WTC11 (cell line): Measurements from ENCODE around the gene CCDC182. TPM values are rescaled to one million over a fixed set of nuclear protein-coding genes. Genes with fewer than 3 reads are reported as not detected.

Experiments
- ATAC-seq: fragments of 200-7000 bp; cut with Tn5 transposase; 2 replicates; pipeline ENCODE4 v1.10.0; 2021; ENCODE audit warnings: mild to moderate bottlenecking, moderate library complexity
- CTCF ChIA-PET: fragments of 300-600 bp; sonication (Branson Sonifier 250); formaldehyde crosslinking; loops from one replicate; lab custom pipeline; 2021; ENCODE audit warnings: antibody characterized with exemption; lab: Charles Lee
- POLR2A ChIA-PET: fragments of 350-600 bp; sonication (Branson Sonifier 250); formaldehyde crosslinking; loops from one replicate; lab custom pipeline; 2021; ENCODE audit warnings: antibody characterized with exemption; lab: Charles Lee
- DNase-seq: peaks from one replicate; pipeline ENCODE4 v3.0.0; 2021; ENCODE audit warnings: low spot score
- H3K27ac Mint-ChIP-seq: 2 replicates; pipeline ENCODE4 v1.8.0; 2021; ENCODE audit warnings: mixed read lengths
- H3K27me3 Mint-ChIP-seq: 2 replicates; pipeline ENCODE4 v1.8.0; 2021; ENCODE audit warnings: low read depth, mild to moderate bottlenecking, moderate library complexity, mixed read lengths
- H3K36me3 Mint-ChIP-seq: 2 replicates; pipeline ENCODE4 v1.8.0; 2021; ENCODE audit warnings: mixed read lengths
- H3K4me1 Mint-ChIP-seq: 2 replicates; pipeline ENCODE4 v1.8.0; 2022; ENCODE audit warnings: mixed read lengths
- H3K4me3 Mint-ChIP-seq: 2 replicates; pipeline ENCODE4 v1.8.0; 2021; ENCODE audit warnings: mild to moderate bottlenecking, moderate library complexity, mixed read lengths
- H3K9me3 Mint-ChIP-seq: 2 replicates; pipeline ENCODE4 v1.8.0; 2021; ENCODE audit warnings: mixed read lengths
- AR ChIP-seq: fragments of 250-450 bp; sonication (Bioruptor Pico); IDR thresholded peaks from 2 replicates; pipeline ENCODE4 v1.9.0; 2021; ENCODE audit warnings: mild to moderate bottlenecking
- E2F4 ChIP-seq: sonication (generic); formaldehyde crosslinking; IDR thresholded peaks from 2 replicates; pipeline ENCODE4 v1.8.1; 2022; ENCODE audit warnings: low read depth, mild to moderate bottlenecking, moderate library complexity, missing genetic modification reagents, borderline replicate concordance
- ELF4 ChIP-seq: sonication (generic); formaldehyde crosslinking; IDR thresholded peaks from 2 replicates; pipeline ENCODE4 v1.8.1; 2022; ENCODE audit warnings: low read depth, mild to moderate bottlenecking, moderate library complexity, missing genetic modification reagents
- EMX1 ChIP-seq: fragments of 250-450 bp; sonication (Bioruptor Pico); IDR thresholded peaks from 2 replicates; pipeline ENCODE4 v1.8.0; 2021; ENCODE audit warnings: mild to moderate bottlenecking
- FOXK1 ChIP-seq: sonication (generic); formaldehyde crosslinking; IDR thresholded peaks from 2 replicates; pipeline ENCODE4 v1.8.0; 2022; ENCODE audit warnings: mild to moderate bottlenecking, moderate library complexity, missing genetic modification reagents
- FOXP1 ChIP-seq: sonication (generic); formaldehyde crosslinking; IDR thresholded peaks from 2 replicates; pipeline ENCODE4 v1.8.0; 2022; ENCODE audit warnings: missing genetic modification reagents, mild to moderate bottlenecking, moderate library complexity, borderline replicate concordance
- JAZF1 ChIP-seq: fragments of 250-450 bp; sonication (Bioruptor Pico); IDR thresholded peaks from 2 replicates; pipeline ENCODE4 v1.9.0; 2021; ENCODE audit warnings: moderate library complexity, mild to moderate bottlenecking, inconsistent platforms
- NR3C1 ChIP-seq: sonication (generic); formaldehyde crosslinking; conservative IDR thresholded peaks from 2 replicates; pipeline ENCODE4 v1.8.1; 2023; ENCODE audit warnings: low read depth, mild to moderate bottlenecking, missing genetic modification reagents
- OVOL2 ChIP-seq: fragments of 250-450 bp; sonication (Bioruptor Pico); IDR thresholded peaks from 2 replicates; pipeline ENCODE4 v1.9.0; 2021; ENCODE audit warnings: mild to moderate bottlenecking, borderline replicate concordance
- PRDM15 ChIP-seq: sonication (generic); formaldehyde crosslinking; IDR thresholded peaks from 2 replicates; pipeline ENCODE4 v1.8.0; 2022; ENCODE audit warnings: missing genetic modification reagents
- PREB ChIP-seq: sonication (generic); formaldehyde crosslinking; IDR thresholded peaks from 2 replicates; pipeline ENCODE4 v1.8.1; 2022; ENCODE audit warnings: mild to moderate bottlenecking, missing genetic modification reagents, moderate library complexity, borderline replicate concordance
- SP1 ChIP-seq: sonication (generic); formaldehyde crosslinking; conservative IDR thresholded peaks from 2 replicates; pipeline ENCODE4 v1.8.1; 2022; ENCODE audit warnings: missing genetic modification reagents
- TP53 ChIP-seq: sonication (generic); formaldehyde crosslinking; IDR thresholded peaks from 2 replicates; pipeline ENCODE4 v1.8.1; 2023; ENCODE audit warnings: mild to moderate bottlenecking, missing genetic modification reagents
- USF1 ChIP-seq: sonication (generic); formaldehyde crosslinking; IDR thresholded peaks from 2 replicates; pipeline ENCODE4 v1.8.0; 2022; ENCODE audit warnings: mild to moderate bottlenecking, missing genetic modification reagents
- ZBTB21 ChIP-seq: sonication (generic); formaldehyde crosslinking; IDR thresholded peaks from 2 replicates; pipeline ENCODE4 v1.8.1; 2023; ENCODE audit warnings: mild to moderate bottlenecking, missing genetic modification reagents, borderline replicate concordance
- ZNF281 ChIP-seq: sonication (generic); formaldehyde crosslinking; IDR thresholded peaks from 2 replicates; pipeline ENCODE4 v1.8.0; 2023; ENCODE audit warnings: mild to moderate bottlenecking, missing genetic modification reagents
- ZNF396 ChIP-seq: fragments of 250-450 bp; sonication (Bioruptor Pico); IDR thresholded peaks from 2 replicates; pipeline ENCODE4 v1.8.0; 2021; ENCODE audit warnings: mild to moderate bottlenecking, moderate library complexity, borderline replicate concordance
- ZNF532 ChIP-seq: fragments of 250-450 bp; sonication (Bioruptor Pico); IDR thresholded peaks from 2 replicates; pipeline ENCODE4 v1.9.0; 2021; ENCODE audit warnings: mild to moderate bottlenecking, borderline replicate concordance
- ZNF671 ChIP-seq: fragments of 250-450 bp; sonication (Bioruptor Pico); IDR thresholded peaks from 2 replicates; pipeline ENCODE4 v1.8.0; 2021; ENCODE audit warnings: mild to moderate bottlenecking
- total RNA-seq: library from RNA; stranded (reverse); gene quantifications from 3 replicates; pipeline ENCODE4 v1.2.3, GENCODE V29; 2021

CCDC182 gene
- total RNA-seq, 1 experiment from 2014 or later: not detected

GRCh38 chr17:57726838-57727237 lies 18.3 kb downstream of the CCDC182 start (continued):
- TF ChIP-seq ZNF532 (CRISPR knock-in tag) (no peak), EMX1 (CRISPR knock-in tag) (no peak), OVOL2 (CRISPR knock-in tag) (no peak), JAZF1 (CRISPR knock-in tag) (no peak)

- no peaks in the 10 kb centered on the region for H3K4me1 Mint-ChIP-seq
- no peaks in the 10 kb centered on the region for H3K9me3 Mint-ChIP-seq
- no peak overlapping the region for H3K27ac Mint-ChIP-seq
- H3K36me3 Mint-ChIP-seq: no peaks in the 10 kb centered on the region
- peaks cover 2% of the 10 kb centered on the region for H3K27me3 Mint-ChIP-seq
- no peak for ATAC-seq
- ChIA-PET CTCF (interaction anchor here (0.5 to 2.6 kb wide), 7 partner anchors 14 to 595 kb away, joined by 3 to 17 read pairs (median 3); no protein-coding TSS in a partner anchor), POLR2A (no interaction called here)
- DNase-seq: no peak
- H3K4me3 Mint-ChIP-seq: no peak overlapping the region
- TF ChIP-seq E2F4 (CRISPR knock-in tag) (no peak), TP53 (CRISPR knock-in tag) (no peak), SP1 (no peak), PREB (no peak), FOXK1 (no peak), ELF4 (CRISPR knock-in tag) (no peak), PRDM15 (CRISPR knock-in tag) (no peak), ZNF671 (CRISPR knock-in tag) (no peak), USF1 (CRISPR knock-in tag) (no peak), JAZF1 (CRISPR knock-in tag) (no peak), ZNF396 (no peak), AR (no peak), ZNF281 (CRISPR knock-in tag) (no peak), ZBTB21 (CRISPR knock-in tag) (no peak), NR3C1 (no peak), FOXP1 (CRISPR knock-in tag) (no peak)
Measured at GRCh38 chr17:57726213-57726790, 18.8 kb downstream of the CCDC182 start.
